Stimulated activated CD8-positive, alpha-beta memory T cell treated with anti-CD3 and anti-CD28 coated beads, Interleukin-7, amount 100 ng/mL, for 24 hours (primary cell): ENCODE results near the gene WIZ.

Source experiments
- DNase-seq: peaks from one replicate; pipeline ENCODE4 v3.0.0-alpha.2; 2020; ENCODE audit warnings: low read depth

The WIZ gene

DNA sequence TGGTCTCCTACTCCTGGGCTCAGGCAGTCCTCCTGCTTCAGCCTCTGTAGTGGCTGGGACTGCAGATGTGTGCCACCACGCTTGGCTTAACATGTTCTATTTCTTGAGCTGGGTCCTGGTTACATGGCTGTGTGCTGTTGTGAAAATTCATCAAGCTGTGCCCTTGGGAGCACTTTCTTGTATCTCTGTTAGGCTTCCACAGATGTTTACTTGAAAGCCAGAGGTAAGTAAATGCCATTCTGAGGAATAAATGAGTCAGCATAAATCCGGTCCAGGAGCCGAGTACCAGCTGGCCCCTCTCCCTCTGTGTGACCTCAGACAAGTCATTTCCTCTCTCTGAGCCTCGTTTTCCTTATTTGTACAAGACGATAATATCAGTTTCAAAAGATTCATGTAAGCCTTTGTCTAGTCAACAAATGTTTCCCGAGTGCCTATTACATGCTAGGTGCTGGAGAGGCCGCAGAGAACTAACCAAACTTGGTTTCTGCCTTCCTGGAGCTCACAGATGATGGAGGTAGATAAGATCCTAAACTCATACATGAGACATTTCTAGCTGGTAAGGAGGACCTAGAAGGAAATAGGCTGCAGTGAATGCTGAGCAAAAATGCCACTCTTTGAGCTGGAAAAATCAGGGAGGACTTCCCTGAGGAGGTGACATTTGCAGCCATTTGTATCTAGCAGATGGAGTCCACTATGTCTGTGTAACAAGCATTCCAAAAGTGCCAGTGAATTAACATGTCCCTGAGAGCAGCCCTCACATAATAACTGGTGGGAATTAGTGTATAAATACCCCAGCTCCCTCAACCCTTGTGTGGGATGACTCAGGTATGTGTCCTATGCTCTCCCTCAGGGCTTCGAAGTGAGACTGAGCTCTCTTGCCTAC lies 17.3 kb upstream of the WIZ start:
- DNase-seq: no peak

DNA sequence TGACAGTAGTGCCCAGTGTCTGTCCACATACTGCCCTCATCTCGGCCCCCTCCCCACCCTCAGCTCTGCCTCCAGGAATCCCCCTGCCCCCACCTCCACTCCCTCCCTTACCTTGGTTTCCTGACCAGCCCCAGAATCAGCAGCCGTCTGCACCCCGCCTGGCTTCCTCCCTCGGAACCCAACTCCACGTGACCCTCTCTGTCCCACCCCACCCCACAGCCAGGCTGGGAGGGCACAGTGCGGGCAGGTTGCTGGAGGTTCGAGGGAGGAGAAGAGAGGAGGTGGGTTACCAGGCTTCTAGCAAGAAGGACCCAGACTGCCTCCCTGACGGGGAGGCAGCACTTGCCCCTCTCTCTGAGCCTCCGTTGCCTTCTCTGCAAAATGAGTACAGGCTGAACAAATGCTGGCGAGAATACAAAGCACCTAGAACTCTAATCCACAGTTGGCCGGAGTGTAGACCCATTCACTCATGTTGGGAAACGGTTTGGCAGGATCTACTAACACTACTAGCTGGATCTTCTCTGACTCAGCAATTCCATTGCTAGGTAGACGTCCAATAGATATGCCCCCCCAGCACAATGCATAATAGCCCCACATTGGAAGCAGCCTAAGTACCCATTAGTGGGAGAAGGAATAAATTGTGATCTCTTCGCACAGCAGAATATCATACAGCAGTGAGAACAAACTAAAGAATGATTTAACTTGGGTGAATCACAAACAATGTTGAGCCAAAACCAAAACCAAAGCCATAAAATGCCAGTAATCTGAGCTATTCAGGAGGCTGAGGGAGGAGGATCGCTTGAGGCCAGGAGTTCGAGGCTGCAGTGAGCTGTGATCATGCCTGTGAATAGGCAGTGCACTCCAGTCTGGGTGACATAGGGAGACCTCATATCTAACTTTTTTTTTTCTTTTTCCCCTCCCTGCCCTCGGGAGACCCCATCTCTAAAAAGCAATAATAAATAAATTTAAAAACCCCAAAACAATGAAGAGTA lies 14.9 kb upstream of the WIZ start, which contains the start of gene RASAL3:
RASAL3 (minus strand) TSS at position 151 of the 992 bp plus-strand sequence. CDS start 186 bp downstream, outside the sequence.
- DNase-seq: peak; percentile 35

GRCh38 chr19:15463861-15464371 lies 14.2 kb upstream of the WIZ start:
- DNase-seq: peak; percentile 59

GRCh38 chr19:15461694-15462093 lies 11.9 kb upstream of the WIZ start:
- DNase-seq: no peak

DNA sequence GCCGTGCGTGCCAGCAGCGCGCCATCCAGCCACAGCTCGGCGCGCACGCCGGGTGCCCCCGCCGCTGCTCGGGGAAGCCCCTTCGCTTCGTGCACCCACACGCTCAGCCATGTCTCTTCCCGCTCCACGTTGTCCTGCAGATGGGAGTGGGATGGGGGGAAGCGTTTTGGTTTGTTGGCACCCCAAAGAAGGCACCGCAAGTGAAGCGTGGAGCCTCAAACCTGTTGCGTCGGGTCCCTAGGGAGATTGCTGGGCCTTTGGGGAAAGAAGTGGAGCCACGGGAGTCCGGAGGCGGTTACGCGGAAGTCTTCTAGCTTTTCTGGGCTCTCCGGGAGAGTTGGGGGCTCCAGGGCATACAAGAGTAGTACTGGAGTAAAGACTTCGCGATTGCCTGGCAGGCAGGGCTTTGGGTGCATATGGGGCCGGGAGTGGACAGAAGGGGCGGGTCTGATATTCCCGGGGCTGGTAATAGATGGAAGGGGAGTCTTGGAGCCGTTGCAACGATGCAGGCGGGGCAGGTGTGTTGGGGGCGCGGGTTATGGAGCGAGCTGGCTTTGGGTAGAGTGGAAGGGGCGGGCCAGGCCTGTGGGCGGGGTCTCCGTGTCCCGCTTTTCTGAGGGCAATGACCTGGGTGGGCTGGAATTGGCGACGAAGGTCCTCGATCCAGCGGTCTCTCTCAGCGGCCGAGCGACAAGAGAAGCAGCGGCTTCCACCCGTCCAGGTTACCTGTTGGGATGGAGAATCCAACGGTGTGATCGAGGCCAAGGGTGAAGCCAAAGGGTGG lies 8.1 kb upstream of the WIZ start:
- DNase-seq: no peak

- no peak for DNase-seq
Measured at GRCh38 chr19:15456871-15457700, 7.3 kb upstream of the WIZ start.

DNA sequence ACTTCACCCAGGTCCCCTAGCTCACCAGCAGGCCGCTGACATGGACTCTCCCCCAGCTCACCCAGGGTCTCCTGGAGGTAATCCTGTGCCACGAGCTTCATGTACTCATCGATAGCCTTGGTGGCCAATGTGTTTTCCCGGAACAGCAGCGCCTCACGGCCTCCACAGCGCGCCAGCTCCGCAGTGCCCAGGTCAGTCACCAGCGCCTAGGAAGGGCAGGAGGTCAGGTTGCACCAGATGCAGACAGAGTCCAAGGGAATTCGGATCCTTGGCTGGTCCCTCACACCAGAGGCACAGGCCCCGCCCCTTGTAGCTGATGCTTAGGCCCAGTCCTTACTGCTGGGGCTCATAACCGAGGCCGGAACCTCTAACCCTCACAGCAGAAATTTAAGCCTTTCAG lies 6.7 kb upstream of the WIZ start:
- no peak for DNase-seq

- DNase-seq: no peak
Measured at GRCh38 chr19:15455996-15456395, 6.2 kb upstream of the WIZ start.

DNA sequence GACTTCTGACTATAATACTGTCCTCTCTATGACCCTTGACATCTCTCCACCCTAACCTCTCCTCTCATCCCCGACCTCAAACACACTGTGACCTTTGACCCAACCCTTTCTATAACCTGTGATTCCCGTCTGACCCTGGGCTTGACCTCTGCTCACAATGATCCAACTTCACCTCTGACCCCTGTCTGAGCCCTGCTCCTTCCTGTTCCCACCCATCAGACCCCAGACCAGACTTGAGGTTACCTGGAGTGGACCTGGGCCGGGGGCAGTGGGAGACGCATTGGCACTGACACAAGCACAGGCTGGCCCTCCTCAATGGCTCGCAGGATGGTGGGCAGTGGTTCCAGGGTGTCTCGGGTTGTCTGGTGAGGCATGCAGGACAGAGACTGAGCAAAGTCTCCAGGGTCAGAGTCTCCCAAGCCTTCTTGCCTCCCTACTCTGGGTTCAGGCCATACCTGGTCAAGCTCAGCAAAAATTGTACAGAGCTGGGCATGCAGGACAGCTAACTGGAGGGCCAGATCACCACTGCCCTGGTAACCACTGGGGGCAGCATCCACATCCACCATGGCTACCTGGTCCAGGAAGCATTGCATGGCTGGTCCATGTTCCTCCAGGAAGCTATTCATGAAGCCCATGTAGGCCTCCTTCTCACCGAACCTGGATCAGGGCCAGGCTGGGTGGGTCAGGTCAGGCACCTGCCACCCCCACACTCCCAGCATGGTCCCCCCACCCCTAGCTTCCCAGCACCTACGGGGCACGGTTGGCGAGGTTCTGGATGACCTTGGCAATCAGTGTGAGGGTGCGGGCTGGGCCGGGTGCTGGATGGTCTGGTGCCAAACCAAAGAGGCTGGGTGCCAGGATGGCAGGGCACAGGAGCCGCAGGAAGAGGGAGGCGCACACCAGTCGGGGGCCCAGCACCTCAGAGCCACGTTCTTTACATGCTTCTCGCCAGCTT lies 4.4 kb upstream of the WIZ start:
- DNase-seq: no peak

DNA sequence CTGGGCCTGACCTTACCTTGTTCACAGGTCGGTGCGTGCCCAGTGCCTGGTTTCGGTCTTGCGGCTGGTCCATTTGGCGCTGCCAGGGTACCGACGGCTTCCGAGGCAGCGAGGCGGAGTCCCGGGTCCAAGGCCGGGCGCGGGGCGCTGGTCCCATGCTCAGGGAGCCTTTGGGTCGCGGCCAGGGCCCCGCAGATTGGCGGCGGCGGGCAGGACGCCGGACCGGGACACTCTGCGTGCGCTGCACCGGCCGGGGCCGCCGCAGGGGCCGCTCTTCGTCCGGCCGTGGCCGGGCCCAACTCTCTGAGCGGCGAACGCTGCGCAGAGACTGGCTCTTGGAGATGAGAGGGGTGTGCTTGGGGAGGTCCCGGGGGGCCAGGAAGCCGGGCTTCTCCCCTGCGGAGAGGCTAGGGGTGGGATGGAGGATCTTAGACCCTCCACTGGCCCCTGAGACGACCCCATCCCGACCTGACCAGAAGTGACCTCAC lies 3.4 kb upstream of the WIZ start:
- no peak for DNase-seq

GRCh38 chr19:15452111-15453047 lies 2.6 kb upstream of the WIZ start:
- DNase-seq: no peak

DNA sequence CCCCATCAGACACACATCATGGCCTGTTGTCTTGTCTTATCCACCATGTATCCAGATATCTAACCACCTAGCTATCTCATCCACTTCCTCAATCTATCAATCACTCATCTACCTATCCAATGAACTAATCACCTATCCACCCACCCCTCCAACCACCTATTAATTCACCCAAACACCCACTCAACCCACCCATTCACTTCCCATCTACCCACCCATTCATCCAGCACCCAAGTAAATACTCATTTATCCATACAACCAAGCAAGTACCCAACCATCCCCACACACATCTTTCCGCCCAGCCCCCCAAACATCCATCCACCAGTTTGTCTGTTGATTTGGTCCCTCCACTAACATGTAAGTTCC lies 753 bp upstream of the WIZ start:
- DNase-seq: no peak

DNA sequence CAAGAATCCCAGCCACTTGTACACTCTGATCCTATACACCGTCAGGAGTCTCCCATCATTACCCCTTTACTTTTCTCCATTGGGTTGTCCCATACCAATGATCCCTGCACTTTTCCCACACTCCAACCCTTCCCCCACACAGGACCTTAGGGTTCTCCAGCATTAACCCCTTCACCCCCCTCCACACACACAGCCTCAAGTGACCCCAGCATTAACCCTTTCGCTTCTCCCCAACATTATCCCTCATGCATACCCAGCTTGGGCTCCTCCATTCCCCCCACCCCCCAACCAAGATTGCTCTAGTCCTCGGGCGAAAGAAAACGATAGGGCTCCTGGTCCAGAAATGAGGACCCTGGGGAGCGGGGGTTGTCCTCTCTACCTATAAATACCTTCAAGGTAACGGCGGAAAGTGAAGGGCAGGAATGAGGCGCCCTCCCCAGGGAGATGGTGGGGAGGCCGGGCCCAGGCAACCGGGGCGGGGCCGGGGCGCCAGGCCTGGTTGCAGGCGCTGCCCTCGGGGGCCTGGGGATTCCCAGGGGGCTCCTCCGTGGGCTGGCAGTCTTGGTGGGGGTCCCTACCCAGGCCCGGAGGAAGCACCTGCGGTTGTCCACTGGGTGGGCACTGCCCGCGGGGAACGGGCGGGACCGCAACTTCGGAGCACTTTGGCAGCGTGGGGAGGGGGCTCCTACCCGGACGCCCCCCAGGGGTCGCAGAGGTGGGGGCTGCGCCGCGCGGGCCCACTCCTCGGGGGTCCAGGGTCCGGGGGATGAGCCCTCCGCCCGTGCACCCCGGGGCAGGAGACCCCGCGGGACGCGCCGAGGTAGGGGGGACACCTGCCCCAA lies 757 bp downstream of the WIZ start:
- no peak for DNase-seq

- no peak for DNase-seq
Measured at GRCh38 chr19:15448044-15448777, 1.5 kb downstream of the WIZ start.

GRCh38 chr19:15447057-15447456 lies 2.7 kb downstream of the WIZ start:
- no peak for DNase-seq

GRCh38 chr19:15445807-15446376 lies 3.9 kb downstream of the WIZ start:
- DNase-seq: no peak
